ENCODE data around the gene RUFY1. TPM values are rescaled to one million over a fixed set of nuclear protein-coding genes. Genes with fewer than 3 reads are reported as not detected.

RUFY1 gene
- total RNA-seq, 4 donors from 2014 or later, result 37.7 to 98.5 (median 52.7) TPM

DNA sequence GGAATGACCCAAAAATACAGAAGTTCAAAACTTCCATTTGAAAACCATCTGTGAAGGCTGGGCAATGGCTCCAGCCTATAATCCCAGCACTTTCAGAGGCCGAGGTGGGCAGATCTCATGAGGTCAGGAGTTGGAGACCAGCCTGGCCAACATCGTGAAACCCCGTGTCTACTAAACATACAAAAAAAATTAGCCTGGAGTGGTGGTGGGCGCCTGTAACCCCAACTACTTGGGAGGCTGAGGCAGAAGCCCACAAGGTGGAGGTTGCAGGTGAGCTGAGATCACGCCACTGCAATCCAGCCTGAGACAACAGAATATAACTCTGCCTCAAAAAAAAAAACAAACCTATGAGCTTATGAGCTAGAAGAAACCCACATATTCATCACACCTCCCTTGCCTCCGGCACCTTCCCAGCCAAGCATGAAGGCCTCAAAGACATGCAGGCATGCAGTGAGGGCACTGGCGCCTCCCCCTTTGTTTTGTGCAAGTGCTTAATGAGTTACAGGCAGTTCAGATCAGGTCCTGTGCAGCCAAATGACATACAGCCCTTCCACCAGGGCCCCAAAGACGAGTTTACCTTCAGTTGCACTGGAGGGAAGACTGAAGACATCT lies 63.2 kb downstream of the RUFY1 start:
- Histone ChIP-seq H3K27ac (no peak overlapping the region), H3K9me3 (no peaks in the 10 kb centered on the region), H3K4me1 (peaks cover 0 to 44% (median 12%) of the 10 kb centered on the region in 4 donors), H3K27me3 (no peaks in the 10 kb centered on the region), H3K4me3 (no peak overlapping the region), H3K36me3 (peaks cover 0 to 75% (median 34%) of the 10 kb centered on the region in 4 donors)
- TF ChIP-seq POLR2AphosphoS5 (IDR thresholded peaks at IDR 0.05) (peak in 2 of 3 donors; percentile 32 to 53), EP300 (IDR thresholded peaks at IDR 0.05; ENCODE audit: low read depth) (no peak), POLR2A (IDR thresholded peaks at IDR 0.05) (no peak)
- TF ChIP-seq, protein P1, sequence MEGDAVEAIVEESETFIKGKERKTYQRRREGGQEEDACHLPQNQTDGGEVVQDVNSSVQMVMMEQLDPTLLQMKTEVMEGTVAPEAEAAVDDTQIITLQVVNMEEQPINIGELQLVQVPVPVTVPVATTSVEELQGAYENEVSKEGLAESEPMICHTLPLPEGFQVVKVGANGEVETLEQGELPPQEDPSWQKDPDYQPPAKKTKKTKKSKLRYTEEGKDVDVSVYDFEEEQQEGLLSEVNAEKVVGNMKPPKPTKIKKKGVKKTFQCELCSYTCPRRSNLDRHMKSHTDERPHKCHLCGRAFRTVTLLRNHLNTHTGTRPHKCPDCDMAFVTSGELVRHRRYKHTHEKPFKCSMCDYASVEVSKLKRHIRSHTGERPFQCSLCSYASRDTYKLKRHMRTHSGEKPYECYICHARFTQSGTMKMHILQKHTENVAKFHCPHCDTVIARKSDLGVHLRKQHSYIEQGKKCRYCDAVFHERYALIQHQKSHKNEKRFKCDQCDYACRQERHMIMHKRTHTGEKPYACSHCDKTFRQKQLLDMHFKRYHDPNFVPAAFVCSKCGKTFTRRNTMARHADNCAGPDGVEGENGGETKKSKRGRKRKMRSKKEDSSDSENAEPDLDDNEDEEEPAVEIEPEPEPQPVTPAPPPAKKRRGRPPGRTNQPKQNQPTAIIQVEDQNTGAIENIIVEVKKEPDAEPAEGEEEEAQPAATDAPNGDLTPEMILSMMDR (IDR thresholded peaks at IDR 0.05), result no peak
- intact Hi-C loops (cut with DNase I; ENCODE audit: low total_unique reads) (no loop called here), in situ Hi-C loops (cut with MboI; ENCODE audit: low pct_ligation_motif_present in 1 of 4, low pct_unique_long_range_greater_than_20kb in 1 of 4, low sequenced_read_pairs in 3 of 4) (no loop called here)
- 77 to 93% methylated on average over 2 to 8 of the region's 8 CpGs for WGBS, 2 donors (ENCODE audit: low coverage in 1 of 2)
- DNase-seq, result no peak

DNA sequence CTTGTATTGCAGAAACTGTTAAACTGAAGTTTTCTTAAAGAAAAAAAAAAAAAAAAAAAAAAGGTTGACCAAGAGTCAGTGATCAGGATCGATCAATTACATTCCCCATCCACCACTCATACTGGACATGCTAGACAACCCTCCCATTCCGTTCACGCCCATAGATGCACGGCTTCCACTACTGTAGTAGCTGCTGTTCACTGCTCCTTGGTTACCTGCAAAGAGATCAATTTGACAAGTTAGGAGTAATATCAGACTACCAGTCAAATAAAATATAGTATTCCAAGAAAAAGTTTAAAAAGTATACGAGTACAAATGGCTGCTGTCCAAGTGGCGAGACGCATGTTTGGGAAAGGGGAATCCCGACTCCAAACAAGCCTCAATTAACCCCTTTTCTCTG lies 64.4 kb downstream of the RUFY1 start:
- Histone ChIP-seq H3K27me3 (no peaks in the 10 kb centered on the region), H3K27ac (no peak overlapping the region), H3K4me1 (peaks cover 7 to 56% (median 22%) of the 10 kb centered on the region in 4 donors), H3K36me3 (peaks cover 0 to 78% (median 38%) of the 10 kb centered on the region in 4 donors), H3K9me3 (no peaks in the 10 kb centered on the region), H3K4me3 (no peak overlapping the region)
- intact Hi-C loops (cut with DNase I; ENCODE audit: low total_unique reads), result no loop called here
- no peak for DNase-seq
- WGBS, 2 donors (ENCODE audit: low coverage in 1 of 2), result 59 to 74% methylated on average over 7 to 8 of the region's 8 CpGs
- TF ChIP-seq POLR2AphosphoS5 (IDR thresholded peaks at IDR 0.05) (no peak), POLR2A (IDR thresholded peaks at IDR 0.05) (no peak), EP300 (IDR thresholded peaks at IDR 0.05; ENCODE audit: low read depth) (no peak)
- TF ChIP-seq, protein P1 (IDR thresholded peaks at IDR 0.05), result no peak
- in situ Hi-C loops (cut with MboI; ENCODE audit: low pct_ligation_motif_present in 1 of 4, low pct_unique_long_range_greater_than_20kb in 1 of 4, low sequenced_read_pairs in 3 of 4), result no loop called here

DNA sequence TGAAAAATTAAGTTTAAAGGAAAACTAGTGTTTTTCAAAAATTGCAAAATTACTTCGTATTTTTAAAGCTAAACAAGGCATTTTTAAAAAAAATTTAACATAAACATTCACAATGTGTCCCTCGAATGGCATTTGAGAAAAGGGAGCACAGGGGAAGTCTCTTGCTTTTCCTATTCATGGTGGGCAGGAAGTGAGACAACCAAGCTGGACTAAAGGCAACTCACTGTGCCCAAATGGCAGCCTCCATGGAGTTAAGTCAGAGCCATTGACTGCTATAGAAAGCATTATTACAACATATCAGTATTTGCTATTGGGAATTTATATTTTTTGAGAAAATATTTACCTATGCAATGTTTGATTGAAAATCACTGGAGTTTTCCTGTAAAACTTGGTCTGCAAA lies 64.8 kb downstream of the RUFY1 start:
- Histone ChIP-seq H3K27me3 (no peaks in the 10 kb centered on the region), H3K36me3 (peaks cover 0 to 80% (median 37%) of the 10 kb centered on the region in 4 donors), H3K4me1 (peaks cover 11 to 61% (median 27%) of the 10 kb centered on the region in 4 donors), H3K27ac (no peak overlapping the region), H3K9me3 (no peaks in the 10 kb centered on the region), H3K4me3 (no peak overlapping the region)
- in situ Hi-C loops (cut with MboI; ENCODE audit: low pct_ligation_motif_present in 1 of 4, low pct_unique_long_range_greater_than_20kb in 1 of 4, low sequenced_read_pairs in 3 of 4) (no loop called here), intact Hi-C loops (cut with DNase I; ENCODE audit: low total_unique reads) (no loop called here)
- TF ChIP-seq, protein P1 (IDR thresholded peaks at IDR 0.05), result no peak
- no peak for TF ChIP-seq POLR2A (IDR thresholded peaks at IDR 0.05)
- no peak for TF ChIP-seq POLR2AphosphoS5 (IDR thresholded peaks at IDR 0.05)
- no peak for TF ChIP-seq EP300 (IDR thresholded peaks at IDR 0.05; ENCODE audit: low read depth)
- 8 to 52% methylated on average over 2 of the region's 2 CpGs for WGBS, 2 donors (ENCODE audit: low coverage in 1 of 2)
- DNase-seq, result no peak

DNA sequence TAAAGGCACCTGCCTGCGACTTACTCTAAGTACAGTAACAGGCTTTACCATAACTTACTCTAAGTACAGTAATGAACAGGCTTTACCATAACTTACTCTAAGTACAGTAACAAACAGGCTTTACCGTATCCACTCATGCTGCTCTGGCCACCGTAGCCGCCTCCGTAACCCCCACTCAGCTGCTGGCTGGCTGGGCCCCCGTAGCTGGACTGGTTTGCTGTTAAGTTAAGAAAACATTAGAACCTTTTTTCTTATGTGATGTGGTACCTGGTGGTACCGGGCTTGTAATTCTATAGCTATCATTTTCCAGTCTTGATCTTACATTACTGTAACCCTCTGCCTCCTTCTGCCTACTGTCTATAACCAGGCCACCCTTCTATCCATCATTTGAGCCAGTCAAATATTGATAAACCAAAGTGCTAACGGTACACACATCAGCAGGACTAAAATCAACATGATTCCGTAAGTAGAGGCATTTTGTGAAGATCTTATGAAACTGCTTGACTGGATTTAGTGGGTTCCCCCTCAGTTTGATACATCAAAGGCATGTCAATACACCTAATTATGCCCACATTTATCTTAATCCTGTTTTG lies 65.7 kb downstream of the RUFY1 start:
- intact Hi-C loops (cut with DNase I; ENCODE audit: low total_unique reads), result no loop called here

More for the DNA sequence above, 65.7 kb downstream of the RUFY1 start:
- in situ Hi-C loops (cut with MboI; ENCODE audit: low pct_ligation_motif_present in 1 of 4, low pct_unique_long_range_greater_than_20kb in 1 of 4, low sequenced_read_pairs in 3 of 4), result no loop called here
- H3K27me3 ChIP-seq, result no peaks in the 10 kb centered on the region
- no peak for DNase-seq
- H3K4me1 ChIP-seq, result peaks cover 18 to 63% (median 36%) of the 10 kb centered on the region in 4 donors
- H3K36me3 ChIP-seq, result peaks cover 0 to 83% (median 41%) of the 10 kb centered on the region in 4 donors
- H3K27ac ChIP-seq, result no peak overlapping the region
- 86 to 87% methylated on average over 9 of the region's 9 CpGs for WGBS, 2 donors (ENCODE audit: low coverage in 1 of 2)
- TF ChIP-seq POLR2A (IDR thresholded peaks at IDR 0.05) (no peak), EP300 (IDR thresholded peaks at IDR 0.05; ENCODE audit: low read depth) (no peak), POLR2AphosphoS5 (IDR thresholded peaks at IDR 0.05) (no peak)
- TF ChIP-seq, protein P1 (IDR thresholded peaks at IDR 0.05), result no peak
- H3K9me3 ChIP-seq, result no peaks in the 10 kb centered on the region
- H3K4me3 ChIP-seq, result no peak overlapping the region

Data from transverse colon (tissue), 4 donors.